ENCODE data around the gene PRPF40B. TPM values are rescaled to one million over a fixed set of nuclear protein-coding genes. Genes with fewer than 3 reads are reported as not detected.

PRPF40B gene
- total RNA-seq, 1 donor = 5.4 TPM

DNA sequence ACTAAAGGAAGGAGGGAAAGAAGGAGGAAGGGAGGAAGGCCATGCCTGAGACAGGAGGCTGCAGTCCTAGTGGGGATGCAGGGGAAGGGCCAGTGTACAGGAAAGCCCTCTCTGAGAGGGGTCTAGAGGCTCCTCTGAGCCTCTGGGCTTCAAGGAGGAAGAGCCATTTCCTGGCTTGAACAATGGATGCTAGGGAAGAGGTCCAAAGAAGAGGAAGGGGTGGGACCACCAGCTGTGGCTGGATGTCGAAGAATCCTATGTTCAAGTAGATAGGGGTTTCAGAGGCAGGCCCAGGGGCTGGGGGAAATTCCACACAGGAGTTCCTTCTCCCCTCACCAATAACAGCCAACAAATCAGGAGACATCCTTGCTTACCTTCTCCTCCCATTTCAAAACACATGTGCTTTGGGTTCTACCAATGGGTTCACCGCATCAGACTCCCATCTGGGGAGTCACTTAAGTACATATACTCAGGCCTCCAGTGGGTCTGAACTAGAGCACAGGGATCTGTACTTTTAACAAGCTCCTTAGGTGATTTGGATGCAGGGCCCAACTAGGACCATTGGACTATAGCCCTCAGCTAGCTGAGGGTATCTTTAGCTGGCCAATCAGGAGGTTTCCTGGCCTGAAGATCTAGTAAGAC lies 32.4 kb downstream of the PRPF40B start:
- no peak for DNase-seq (ENCODE audit: low read depth in 2 of 3, low spot score in 2 of 3)

DNA sequence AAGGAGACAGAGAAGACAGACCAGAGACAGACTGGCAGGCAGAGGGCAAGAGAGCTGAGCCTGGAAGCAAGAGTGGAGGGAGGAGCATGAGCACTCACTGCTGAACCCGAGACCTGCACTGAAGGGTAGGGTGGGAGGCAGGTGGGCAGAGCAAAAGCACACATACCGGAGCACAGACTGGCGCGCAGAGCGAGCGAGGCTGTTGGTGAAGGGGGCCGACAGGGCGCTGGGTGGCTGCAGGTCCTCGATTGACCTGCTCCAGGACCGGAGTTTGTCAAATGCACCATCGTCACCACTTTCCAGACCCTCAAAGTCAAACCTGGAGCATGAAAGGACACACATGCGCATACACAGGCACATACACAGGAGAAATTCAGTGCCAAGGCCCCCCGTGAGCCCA lies 34.9 kb downstream of the PRPF40B start:
- DNase-seq (ENCODE audit: low read depth in 2 of 3, low spot score in 2 of 3) = no peak

DNA sequence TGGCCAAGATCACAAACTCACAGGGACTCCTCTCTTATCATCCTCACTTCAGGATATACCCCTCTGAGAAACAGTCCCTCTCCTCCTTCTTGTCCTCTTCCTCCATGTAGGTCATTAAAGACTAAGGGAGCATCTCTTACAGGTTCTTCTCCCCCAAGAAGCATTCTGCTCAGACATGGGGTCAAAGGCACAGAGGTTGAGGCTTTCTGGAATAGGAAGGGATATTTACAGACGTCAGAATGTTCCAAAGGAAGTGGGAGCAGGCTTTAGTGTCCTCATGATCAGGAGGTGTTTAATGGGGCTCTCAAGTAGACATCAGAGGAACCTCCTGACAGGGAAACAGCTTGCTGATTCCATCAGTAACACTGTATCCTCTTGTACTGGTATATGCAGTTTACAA lies 36.4 kb downstream of the PRPF40B start:
- no peak for DNase-seq (ENCODE audit: low read depth in 2 of 3, low spot score in 2 of 3)

DNA sequence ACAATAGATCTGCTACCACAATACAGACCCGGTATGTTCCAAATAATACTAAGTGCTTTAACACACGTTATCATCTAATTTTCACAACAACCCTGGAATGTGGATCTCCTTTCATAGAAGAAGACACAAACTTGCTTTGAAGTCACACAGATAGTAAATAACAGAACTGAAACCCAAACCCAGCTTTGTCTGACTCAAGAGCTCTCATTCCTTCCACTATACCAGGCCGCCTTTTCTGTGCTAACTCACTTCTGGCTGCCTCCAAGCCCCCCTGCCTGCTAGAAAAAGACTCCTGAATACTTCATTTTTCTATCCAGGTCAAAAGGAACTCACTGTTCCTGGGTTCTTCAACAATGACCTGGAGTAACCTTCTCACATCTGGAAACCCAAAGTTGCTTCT lies 37.8 kb downstream of the PRPF40B start:
- no peak for DNase-seq (ENCODE audit: low read depth in 2 of 3, low spot score in 2 of 3)

DNA sequence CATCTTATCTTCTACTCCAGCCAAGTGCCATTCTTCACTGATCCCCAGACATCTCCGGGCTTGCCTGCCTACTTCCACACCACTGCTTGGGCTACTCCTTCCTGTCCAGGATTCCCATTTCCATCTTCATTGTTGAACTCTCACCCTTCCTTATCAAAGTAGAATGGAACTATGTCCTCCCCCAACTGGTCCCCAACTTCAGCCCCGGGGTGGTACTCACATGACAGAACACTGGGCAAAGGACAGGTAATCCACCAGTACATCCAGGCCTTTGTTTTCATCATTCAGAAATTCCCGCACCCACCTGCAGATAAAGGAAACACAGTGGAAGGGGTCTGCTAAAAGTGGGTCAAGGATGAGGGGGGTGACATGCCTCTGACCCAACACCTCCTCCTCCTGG lies 38.4 kb downstream of the PRPF40B start:
- DNase-seq (ENCODE audit: low read depth in 2 of 3, low spot score in 2 of 3) = no peak

DNA sequence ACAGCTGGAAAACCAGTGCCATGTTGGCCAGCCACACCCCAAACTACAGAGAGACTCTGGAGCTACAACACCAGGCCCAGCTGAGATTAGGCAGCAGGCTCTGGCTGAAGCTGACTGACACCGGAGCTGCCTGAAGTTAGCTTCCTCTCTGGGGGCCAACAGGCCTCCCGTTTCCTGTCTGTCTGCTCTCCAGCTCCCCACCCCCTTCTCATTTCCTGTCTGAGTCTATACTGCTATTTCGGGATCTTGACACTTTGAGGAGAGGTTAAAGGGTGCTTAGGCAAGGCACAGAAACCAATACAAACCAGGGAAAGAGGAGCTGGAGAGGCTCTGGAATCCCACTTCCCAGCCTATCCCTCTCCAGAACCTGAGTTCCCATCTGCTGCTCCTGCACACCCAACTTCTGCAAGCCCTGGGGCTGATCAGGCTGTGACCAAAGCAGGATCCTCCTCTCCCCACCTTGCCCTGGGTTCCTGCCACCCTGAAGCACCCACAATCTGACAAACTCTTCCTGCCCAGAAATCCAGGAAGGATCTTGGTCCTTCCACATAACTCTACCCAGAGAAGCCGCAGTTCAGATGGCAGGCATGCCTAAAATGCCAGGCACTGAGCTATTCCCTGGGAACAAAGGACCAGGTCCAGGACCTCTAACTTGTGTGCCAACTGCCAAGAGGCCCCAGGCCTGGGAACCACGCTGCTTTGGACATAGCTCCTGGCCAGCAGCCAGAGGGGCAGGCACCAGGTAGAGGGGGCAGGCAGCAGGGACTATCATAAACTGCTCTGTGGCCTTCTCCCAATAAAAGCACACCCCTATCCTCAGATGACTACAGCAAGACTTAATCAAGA lies 39.9 kb downstream of the PRPF40B start:
- peak in 2 of 3 donors; percentile 81 to 88 for DNase-seq (ENCODE audit: low read depth in 2 of 3, low spot score in 2 of 3)

DNA sequence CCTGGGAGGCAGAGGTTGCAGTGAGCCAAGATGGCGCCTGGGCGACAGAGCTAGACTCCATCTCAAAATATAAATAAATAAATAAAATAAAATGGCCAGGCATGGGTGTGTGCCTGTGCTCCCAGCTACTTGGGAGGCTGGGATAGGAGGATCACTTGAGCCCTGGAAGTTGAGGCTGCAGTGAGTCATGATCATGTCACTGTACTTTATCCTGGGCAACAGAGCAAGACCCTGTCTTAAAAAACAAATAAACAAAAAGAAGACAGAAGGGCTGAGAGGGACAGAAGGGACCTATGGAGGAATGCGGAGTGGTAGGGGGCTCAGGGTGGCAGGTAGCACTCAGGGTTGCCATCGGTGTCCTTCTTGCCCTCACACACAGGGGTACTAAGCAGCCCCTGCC lies 40.8 kb downstream of the PRPF40B start:
- DNase-seq (ENCODE audit: low read depth in 2 of 3, low spot score in 2 of 3) = no peak

DNA sequence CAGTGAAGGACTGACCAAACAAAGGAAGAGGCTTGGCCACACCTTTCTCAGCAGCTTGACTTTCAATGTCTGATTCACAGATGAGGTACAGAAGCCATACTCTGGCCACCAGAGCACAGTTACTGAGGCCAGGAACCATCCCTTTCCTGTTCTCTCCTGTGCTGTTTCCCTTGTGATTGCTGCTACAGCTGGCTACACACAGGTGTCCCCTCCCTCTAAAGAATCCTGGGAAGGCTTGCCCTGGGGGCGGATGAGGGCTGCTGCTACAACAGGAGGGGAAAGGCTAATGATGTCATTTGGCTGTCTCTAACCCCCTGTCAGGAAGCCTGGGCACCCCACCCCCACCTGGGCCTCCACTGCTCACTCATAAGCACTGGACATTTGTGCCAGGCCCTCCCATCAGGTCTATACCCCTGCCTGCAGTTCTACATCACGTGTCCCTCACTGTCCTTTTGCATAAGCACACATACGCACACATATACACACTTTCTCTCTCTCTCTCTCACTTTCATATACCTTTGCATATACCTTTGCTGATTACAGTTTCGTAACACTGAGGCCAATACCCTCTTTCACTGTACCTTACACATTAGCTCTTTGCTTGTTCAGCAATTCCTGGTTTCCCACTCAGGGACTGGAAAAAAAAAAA lies 41.4 kb downstream of the PRPF40B start:
- DNase-seq (ENCODE audit: low read depth in 2 of 3, low spot score in 2 of 3) = no peak

DNA sequence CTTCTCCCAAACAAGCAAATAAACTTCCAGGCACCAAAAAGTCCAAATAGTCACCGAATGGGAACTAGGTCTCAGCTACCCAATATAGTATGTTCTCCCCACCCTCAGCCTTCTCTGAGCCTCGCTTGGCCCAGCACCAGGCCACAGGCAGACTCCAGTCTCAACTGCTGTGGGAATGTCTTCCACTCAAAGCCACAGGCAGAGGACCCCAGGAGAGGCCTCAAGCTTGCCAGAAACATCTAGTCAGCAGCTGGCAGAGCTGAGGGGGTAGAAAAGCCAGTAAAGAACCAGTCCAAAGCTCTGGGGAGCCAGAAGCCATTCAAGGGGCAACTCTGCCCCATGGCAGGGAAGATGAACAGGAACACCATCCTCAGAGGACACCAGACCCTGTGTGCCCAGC lies 42.0 kb downstream of the PRPF40B start:
- DNase-seq (ENCODE audit: low read depth in 2 of 3, low spot score in 2 of 3) = no peak

DNA sequence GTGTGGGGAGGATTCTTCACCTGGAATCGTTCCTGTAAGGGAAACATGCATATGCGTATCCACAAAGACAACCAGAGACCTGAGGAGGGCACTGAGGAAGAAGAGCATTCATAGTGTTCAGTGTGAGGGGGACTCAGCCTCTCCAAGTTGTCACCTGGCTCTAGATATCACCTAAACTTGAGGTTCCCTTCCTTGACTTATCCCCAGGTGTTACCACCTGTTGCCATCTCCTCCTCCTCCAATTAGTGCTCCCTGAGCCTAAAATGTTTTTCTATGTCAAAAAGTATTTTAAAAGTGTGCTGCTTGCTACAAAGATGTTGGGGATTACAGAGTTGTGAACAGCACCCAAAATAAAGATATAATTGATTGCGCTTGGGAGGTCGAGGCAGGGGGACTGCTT lies 42.8 kb downstream of the PRPF40B start:
- no peak for DNase-seq (ENCODE audit: low read depth in 2 of 3, low spot score in 2 of 3)

DNA sequence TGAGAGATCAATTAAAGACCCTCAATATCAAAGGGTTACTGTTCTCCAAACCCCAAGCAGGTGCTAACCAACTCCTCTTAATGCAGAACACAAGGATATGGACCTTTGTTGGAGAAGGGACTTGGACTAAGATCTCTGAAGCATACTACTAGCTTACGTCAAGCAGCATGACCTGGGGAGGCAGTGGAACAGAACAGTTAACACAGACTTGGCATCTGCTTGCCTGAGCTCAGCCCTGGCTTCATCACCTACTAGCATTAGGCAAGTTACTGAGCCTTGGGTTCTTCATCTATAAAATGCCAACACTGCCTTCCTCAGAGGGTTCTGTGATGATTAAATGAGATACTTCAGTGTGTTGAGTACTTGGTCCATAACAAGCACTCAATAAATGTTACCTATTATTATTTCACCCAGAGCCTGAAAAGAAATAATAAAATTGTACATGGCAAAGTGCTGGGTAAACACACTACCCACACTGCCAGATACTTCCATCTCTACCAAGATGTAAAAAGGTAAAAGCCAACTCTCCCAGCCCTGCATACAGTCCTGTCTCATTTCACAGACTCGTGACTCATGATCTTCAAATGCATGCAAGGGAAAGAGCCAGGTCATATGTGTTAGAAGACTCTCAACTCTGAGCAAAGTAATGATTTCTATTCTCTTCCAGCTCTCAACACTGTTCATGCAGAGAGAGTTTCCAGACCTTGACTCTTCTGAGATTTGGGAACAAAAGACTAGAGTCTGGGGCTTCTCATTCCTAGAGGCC lies 44.1 kb downstream of the PRPF40B start:
- no peak for DNase-seq (ENCODE audit: low read depth in 2 of 3, low spot score in 2 of 3)

DNA sequence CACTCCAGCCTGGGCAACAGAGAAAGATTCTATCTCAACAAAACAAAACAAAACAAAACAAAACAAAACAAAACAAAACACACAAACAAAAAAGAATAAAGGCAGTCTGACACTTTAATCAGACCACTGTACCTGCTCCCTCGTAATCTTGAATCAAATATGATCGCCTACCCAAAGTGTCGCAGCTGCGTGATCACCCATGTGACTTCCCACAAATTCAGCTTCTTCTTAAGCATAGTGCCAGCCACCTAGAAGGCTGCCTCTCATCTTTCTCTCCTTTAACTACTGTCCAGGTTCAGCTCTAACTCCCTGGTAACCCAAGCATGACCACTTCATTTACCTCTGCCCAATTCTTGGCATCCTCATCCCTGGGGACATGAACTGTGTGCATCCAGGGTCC lies 46.4 kb downstream of the PRPF40B start:
- no peak for DNase-seq (ENCODE audit: low read depth in 2 of 3, low spot score in 2 of 3)

DNA sequence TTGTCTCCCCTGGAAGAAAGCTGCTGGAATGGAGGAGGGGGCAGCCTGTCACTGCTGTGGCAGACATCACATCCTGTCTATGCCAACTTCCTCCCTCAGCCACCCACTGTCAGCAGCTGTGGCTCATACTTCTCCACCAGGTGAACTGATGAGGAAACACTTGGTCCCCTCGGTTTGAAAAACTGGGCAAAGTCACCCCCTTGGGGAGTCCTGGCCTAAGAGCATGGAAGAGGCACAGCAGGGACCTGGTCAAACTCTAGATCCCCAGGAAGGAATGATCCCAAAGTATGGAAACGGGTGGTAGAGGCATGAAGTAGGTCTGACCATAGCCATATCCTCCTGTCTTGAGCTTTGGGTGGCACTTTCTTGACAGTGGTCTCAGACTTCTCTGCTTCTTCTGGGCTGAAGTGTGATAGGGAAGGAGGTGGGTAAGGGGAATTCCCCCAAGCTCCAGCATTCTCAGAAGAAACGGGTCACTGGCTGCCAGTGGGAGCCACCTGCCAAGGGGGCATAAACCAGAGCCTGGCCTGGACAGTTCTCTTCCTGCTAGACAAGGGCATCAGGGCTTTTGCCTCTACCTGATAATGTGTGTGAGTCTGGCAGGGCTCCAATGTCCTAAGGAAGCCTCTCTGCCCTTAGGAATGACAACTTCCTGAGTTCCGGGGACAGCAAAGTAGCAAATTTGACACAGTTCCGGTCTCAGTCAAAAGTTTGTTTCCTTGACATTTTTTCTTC lies 47.8 kb downstream of the PRPF40B start:
- DNase-seq (ENCODE audit: low read depth in 2 of 3, low spot score in 2 of 3) = peak; percentile 42 to 65 (median 64)

DNA sequence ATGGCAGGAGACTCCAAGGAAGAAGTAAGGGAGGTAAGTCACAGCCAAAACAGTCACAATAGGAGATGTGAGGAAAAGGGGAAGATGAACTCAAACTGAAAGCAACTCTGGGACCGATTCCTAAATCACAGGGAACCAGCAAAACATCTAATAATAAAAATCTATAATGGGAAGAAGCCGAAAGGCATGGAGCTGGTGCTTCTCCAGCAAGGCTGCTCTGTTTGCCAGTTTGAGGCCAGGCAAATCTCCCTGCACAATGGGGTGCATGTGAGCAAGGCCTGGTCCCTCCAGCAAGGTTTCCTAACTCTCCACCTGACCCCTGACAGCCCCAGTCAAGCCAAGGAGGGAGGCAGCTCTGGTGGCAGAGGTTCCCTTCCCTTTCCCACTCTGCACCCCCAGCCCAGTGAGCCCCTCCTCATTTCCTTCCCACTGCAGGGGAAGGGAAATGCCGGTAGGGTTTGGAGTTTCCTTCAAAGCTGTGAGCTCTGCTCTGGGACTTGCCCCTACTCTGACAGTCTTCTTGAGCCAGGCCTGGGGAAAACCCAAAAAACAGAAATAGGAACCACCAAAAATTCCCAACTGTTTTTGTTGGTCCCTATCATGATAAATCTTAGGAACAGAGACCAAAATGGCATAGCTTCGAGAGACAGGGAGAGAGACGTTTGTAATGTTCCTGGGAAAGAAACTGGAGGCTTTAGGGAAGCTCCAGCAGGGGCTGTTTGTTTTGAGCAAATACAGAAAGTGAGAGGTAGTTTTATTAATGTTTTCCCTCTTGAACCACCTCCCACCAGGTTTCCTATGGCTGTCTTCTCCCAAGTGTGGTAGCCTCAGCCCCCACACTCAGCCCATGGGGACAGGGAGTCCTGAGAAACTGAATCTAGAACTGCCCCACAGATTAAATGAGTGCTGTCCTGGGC lies 49.2 kb downstream of the PRPF40B start:
- DNase-seq (ENCODE audit: low read depth in 2 of 3, low spot score in 2 of 3) = no peak

DNA sequence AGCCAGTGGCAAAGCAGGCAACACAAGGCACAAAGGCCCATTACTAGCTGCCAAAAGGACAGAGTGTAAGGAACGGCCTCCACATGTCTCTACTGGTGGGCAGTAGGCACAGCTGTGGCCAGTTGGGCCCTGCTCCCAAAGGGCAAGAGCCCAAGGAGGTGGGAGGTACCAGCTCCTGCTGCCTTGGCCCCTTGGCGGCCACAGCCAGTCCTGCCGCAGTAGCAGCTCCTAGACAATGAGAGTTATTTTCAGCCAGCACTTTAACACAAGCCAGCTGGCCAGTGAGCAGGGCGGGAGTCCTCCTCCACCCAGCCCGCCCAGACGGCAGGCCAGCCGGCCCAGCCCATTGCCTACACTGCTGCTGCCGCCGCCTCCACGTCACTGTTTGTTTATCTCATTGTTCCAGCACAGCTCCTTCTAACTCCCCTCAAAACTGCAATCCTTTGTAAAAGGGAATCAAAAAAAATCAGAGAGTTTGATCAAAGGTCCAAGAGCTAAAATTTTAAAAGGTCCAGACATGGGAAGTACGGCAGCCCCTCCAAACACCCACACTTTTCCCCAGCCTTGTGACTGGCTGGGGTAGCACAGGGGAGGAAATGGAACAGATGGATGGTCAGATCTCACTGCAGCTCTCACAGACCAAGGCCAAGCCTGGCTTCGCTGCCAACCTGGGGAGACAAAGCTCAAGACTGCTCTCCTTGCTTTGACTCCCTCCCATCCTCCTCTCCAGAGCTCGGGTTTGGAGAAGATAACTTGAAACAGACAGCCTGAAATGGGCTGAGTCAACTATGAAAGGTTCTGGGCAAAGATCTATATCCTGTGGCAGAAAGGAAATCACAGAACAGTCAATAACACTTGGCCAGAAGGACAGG lies 50.3 kb downstream of the PRPF40B start:
- peak in 2 of 3 donors; percentile 18 to 38 for DNase-seq (ENCODE audit: low read depth in 2 of 3, low spot score in 2 of 3)

DNA sequence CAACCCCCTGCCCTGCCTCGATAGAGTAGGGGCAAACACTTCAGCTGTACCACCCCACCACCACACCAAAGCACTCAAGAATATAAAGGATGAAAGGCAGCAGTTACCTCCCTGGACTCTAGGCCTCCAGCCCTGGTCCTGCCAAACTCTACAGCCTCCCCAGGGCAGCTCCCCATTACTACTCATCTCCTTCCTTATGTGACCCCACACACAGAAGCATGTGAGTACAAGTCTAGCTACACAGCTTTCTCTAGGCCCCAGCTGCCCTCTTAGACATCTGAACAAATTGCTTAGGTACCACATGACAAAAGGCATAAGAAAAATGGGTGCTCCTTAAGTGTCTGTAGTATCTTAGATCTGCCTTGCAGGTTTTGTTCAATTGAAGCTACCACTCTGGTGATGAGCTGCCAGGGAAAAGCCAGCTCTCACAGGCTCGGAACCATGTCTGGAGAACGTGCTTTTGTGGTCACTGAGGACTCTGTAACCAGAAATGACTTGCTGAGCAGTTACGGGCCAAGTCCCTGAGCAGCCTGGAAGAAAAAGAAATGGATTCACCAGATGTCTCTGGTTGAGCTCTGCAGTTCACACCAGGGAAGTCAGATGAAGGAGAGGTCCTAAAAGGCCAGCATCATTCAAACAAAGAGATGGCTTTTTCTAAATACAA lies 51.1 kb downstream of the PRPF40B start:
- no peak for DNase-seq (ENCODE audit: low read depth in 2 of 3, low spot score in 2 of 3)

DNA sequence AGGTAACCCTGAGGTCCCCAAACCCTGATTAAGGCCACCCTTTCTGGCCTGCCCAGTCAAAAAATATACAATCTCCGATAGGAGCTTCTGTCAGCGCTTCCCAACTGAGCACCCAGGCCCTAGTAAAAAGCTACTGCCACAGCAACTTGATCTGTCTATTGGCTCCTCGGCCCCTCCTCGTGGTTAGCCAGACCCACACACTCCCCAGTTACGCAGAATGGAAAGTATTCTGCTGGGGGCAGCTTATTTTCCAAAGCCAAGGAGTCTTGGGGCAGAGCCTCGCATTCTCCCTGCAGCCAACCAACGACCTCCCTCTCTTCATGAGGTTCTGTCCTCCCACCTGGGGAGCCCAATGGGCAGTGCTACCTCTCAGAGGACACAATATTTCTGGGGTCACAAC lies 51.8 kb downstream of the PRPF40B start:
- DNase-seq (ENCODE audit: low read depth in 2 of 3, low spot score in 2 of 3) = no peak

DNA sequence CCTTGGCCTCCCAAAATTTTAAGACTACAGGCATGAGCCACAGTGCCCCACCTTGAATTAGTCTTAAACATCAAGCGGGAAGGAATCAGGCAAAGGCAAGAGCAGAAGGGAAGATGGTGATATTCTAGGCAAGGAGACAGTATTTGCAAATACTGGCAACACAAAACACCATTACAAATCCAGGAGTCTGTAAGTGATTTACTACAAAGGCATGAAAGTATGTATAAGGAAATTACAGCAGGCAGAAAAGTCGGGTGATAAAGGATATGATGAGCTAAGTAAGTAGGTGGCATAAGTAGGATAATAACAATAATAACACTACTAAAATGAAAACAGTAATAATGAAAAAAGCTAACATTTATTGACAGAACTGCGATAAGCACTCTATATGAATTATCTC lies 55.4 kb downstream of the PRPF40B start:
- DNase-seq (ENCODE audit: low read depth in 2 of 3, low spot score in 2 of 3) = no peak
